Spleen (tissue), 7 donors: ENCODE results near the gene STN1.

ENCODE experiments used
- CTCF ChIP-seq, 11 experiments: fragments of 200-600 bp in 7 of 11; fragments of 450-650 bp in 4 of 11; sonication (generic) in 4 of 11; IDR thresholded peaks in 8 of 11; conservative IDR thresholded peaks in 3 of 11; 1 replicate in 7 of 11; 2 replicates in 4 of 11; pipeline versions ENCODE4 v1.4.0 to v1.8.0; 2016 to 2021; ENCODE audit warnings: antibody characterized with exemption in 11 of 11, inconsistent platforms in 4 of 11, mild to moderate bottlenecking in 1 of 11
- POLR2A ChIP-seq, 3 donors: fragments of 450-650 bp; IDR thresholded peaks; one replicate each; pipeline ENCODE4 v1.5.1; 2017; ENCODE audit warnings: antibody characterized with exemption in 3 of 3, mild to moderate bottlenecking in 1 of 3
- donor health status: DM: no; HTN: no; CAD: no; lungs with moderate emphysema.
- donor health status: DM: no; HTN: no; CAD: no.
- donor health status: DM: no; HTN: no; CAD: no.

- no peak for TF ChIP-seq POLR2A (IDR thresholded peaks at IDR 0.05)
- TF ChIP-seq CTCF (IDR thresholded peaks at IDR 0.05 in 8 of 11, conservative IDR thresholded peaks at IDR 0.05 in 3 of 11): no peak
Measured at GRCh38 chr10:103837370-103838069, 80.5 kb downstream of the STN1 start.
